GM21723 (cell line): Measurements from ENCODE around the gene FLCN.
A peak's percentile ranks its signal among the peaks of the same experiment; 100 is the strongest.

Experiments used
- ATAC-seq: cut with Tn5 transposase; IDR thresholded peaks from one replicate; pipeline ENCODE4 v1.9.1; 2021; ENCODE audit warnings: mild to moderate bottlenecking, moderate library complexity; ENCODE audit not compliant: unreplicated experiment

FLCN gene

DNA sequence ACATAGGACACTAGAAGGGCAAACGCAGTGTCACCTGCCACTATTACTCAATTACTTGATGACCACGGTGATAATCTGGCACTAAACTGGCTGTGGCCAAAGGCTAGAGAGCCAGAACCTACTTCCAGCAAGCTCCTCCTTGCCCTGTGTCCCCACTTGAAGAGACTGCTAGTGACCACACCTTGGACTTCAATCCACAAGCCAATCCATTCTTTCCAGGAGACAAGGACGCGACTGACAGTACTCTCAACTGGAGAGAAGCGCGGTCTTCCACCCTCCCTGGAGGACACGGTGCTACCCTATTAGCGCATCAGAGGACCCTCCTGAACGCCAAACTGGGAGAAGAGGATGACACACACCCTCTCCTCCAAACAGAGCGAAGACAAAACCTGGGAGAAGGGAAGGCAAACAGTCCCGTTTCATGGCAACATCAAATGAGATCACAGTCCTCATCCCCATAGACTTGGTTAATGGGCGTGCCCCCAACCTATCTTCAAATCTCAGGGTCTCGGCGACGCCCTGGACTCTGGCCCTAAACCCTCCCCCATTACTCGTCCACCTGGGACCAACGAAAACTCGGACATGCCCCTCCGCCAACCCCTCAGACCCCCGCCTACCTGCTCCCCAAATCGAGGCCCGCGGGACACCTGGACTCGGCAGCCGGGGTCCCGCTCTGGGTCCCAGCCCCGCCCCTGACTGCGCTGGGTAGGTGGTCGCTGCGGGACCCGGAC lies 508 bp downstream of the FLCN start:
- ATAC-seq: peak; percentile 25

GRCh38 chr17:17235212-17236174 lies 1.5 kb downstream of the FLCN start:
- ATAC-seq: no peak

- no peak for ATAC-seq
These were observed 4.7 kb downstream of the FLCN start for GRCh38 chr17:17232303-17232621.

DNA sequence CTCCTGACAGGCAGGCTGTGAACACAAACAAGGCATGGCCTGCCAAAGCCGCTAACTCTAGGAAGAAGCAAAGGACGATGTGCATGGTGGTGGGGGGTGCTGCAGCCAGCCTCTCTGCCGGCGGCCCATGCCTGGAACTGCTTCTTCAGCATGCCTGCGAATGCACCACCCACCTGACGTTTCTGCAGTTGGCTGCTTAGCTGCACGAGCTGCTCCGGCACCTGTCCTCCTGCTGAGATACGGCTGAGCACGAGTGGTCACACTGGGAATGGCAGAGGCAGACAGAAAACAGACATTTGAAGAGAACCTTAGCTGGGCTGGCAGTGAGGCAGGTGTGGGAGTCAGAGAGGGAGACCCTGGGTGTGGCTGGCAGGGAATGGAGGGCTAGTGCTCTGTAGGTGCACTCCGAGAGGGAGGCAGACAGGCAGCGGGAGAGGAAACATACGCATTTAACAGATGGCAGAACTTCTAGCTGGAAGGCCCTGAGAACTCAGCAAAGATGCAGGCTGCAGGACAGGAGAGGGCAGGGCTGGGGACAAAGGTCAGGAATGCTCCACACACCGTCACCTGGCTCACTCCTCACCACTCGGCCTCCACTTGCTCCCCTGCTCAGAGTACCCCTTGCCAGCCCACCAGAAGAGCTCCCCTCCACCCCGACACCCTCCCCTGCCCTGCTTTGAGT lies 5.2 kb downstream of the FLCN start:
- ATAC-seq: no peak

GRCh38 chr17:17229416-17230384 lies 7.3 kb downstream of the FLCN start:
- no peak for ATAC-seq

GRCh38 chr17:17228521-17229279 lies 8.3 kb downstream of the FLCN start:
- ATAC-seq: no peak

GRCh38 chr17:17227608-17228520 lies 9.1 kb downstream of the FLCN start:
- no peak for ATAC-seq

GRCh38 chr17:17226451-17227265 lies 10.3 kb downstream of the FLCN start:
- no peak for ATAC-seq

DNA sequence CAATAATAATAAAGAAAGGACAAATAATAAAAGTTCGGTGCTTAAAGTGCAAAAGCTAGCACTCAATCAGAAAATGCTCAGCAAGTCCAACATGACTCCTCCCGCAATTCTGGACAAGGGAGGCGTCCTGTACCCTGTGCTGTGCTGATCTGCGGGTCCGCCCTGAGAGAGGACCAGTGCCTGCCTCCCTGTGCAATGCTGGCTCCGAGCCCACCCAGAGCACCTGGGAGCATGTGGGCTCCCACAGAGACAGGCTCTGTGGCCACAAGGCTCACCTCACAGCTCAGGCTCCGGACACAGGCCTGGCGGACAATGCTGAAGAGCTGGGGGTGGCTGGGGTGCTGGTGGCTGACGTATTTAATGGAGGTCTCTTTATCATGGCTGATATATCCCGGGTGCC lies 11.1 kb downstream of the FLCN start:
- ATAC-seq: no peak

- no peak for ATAC-seq
These were observed 12.8 kb downstream of the FLCN start for GRCh38 chr17:17224137-17224536.

DNA sequence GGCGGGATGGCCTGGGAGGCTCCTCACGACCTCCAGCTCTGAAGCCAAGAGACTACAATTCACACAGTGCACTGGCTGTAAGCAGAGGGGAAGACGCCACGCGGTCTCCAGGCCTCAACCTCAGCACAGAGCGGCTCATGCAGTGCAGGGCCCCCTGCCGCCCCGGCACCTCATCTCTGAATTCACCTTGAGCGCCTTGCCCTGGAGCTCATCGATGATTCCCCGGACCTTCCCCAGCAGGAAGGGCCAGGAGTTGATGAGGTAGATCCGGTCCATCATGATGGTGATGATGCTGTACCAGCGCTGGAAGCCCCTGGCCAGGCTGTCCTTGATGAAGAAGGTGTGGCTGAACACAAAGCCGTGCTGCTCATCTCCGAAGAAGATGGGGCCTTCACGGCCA lies 13.2 kb downstream of the FLCN start:
- no peak for ATAC-seq

DNA sequence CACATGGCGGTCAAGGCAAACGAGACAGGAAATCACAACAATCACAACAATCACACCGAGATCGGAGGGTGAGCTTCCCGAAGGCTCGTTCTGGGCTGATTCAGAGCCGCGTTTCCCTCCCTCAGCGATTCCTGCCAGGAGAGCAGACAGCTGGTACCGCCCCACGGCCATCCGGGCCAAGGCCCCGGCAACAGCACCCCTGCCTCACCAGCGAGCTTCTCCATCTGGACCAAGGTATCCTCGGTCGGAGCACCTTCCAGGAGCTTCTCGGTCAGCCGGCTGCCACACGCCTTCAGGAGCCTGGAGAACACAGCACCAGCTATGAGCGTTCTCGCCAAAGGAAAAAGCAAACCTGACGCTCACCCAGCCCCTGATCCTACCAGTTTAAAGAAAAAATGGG lies 15.6 kb downstream of the FLCN start:
- no peak for ATAC-seq

DNA sequence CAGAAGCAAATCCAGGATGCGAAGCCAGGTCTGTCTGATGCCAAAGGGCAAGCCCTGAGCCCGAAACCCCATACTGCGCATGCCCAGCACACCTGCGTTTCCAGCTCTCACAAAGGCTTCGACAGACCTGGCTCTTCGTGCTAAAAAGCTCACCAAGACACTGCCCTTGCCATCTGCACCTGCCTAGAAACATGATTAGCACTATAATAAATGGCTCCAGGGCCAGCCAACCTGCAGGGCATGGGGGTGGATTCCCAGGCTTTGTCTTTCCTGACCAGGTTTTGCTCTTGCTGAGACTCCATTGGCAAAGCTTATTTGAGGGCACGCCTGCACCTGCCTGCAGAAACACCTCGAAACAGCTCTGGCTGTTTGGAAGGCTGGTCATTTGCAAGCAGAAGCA lies 16.4 kb downstream of the FLCN start:
- no peak for ATAC-seq

DNA sequence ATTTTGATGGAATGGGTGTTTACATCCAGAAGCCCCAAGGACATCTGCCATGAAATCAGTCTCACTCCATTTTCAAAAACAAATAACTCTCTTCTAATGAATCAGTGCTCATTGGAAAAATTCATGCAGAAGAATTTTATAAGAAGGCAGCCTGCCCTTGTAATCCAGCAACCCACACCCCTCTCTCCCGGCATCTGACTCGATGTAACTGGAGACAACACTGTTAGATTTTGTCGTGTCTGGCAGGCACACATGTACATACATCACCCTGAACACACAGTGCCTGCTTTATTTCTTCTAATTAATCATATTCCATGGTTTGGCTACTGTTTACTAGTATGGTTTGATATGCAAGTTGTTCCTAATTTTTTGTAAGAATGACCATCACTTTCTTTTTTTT lies 19.0 kb downstream of the FLCN start:
- ATAC-seq: no peak

DNA sequence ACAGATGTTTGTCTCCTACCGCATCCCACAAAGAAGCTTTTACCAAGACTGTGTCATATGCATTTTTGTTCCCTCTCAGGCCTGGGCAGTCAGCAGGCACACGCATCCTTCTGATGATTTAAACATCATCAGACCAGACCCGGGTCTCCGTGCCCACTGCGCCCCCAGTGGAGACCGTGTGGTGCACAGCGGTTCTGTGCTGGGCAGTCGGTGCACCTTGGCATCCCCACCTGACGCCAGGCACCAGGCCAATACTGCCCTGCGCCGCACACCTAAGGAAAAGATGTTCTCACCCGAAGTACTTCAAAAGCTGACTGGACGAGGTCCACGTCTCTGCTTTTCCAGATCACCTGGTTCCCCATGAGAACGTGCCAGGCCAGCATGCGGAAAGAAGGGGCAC lies 20.2 kb downstream of the FLCN start:
- ATAC-seq: no peak

GRCh38 chr17:17216236-17216635 lies 20.7 kb downstream of the FLCN start:
- no peak for ATAC-seq

GRCh38 chr17:17215575-17215974 lies 21.4 kb downstream of the FLCN start:
- no peak for ATAC-seq
